NB4 (cell line): Measurements from ENCODE around the gene PCDHB7.
"Not testable (repeated sequence)": the region's sequence is repeated elsewhere in the genome, so short reads cannot be mapped to it uniquely, and the experiment has no call there.

Experiments used
- CTCF ChIP-seq: IDR thresholded peaks from one replicate; pipeline ENCODE4 v1.5.1; 2012; ENCODE audit warnings: low read depth, low read length
- MAX ChIP-seq: IDR thresholded peaks from 2 replicates; pipeline ENCODE4 v1.6.1; 2011; ENCODE audit warnings: low read depth, low read length
- POLR2A ChIP-seq: IDR thresholded peaks from 2 replicates; pipeline ENCODE4 v1.6.1; 2011; ENCODE audit warnings: mild to moderate bottlenecking; ENCODE audit not compliant: insufficient read length; ENCODE audit errors: extremely low read depth

GRCh38 chr5:141214583-141214982 is 42.1 kb downstream of the PCDHB7 start:
- TF ChIP-seq CTCF, POLR2A, MAX: not testable (repeated sequence)
